Stimulated activated CD4-positive, alpha-beta T cell treated with anti-CD3 and anti-CD28 coated beads, Interleukin-2, amount 100 ng/mL, for 4 hours (primary cell): ENCODE measurements around the gene PRDM8.

ENCODE experiments used
- DNase-seq: peaks from one replicate; pipeline ENCODE4 v3.0.0-alpha.2; 2020; ENCODE audit warnings: low read depth

Gene PRDM8

GRCh38 chr4:80184053-80184824 is 13.1 kb upstream of the PRDM8 start:
- DNase-seq = peak; percentile 91

- no peak for DNase-seq
Measured at GRCh38 chr4:80184825-80185756, 12.2 kb upstream of the PRDM8 start.

- no peak for DNase-seq
Measured at GRCh38 chr4:80185787-80186548, 11.3 kb upstream of the PRDM8 start.

- no peak for DNase-seq
Measured at GRCh38 chr4:80186676-80187075, 10.6 kb upstream of the PRDM8 start.

GRCh38 chr4:80187677-80188076 is 9.6 kb upstream of the PRDM8 start:
- DNase-seq = no peak

GRCh38 chr4:80188457-80188800 is 8.9 kb upstream of the PRDM8 start:
- DNase-seq = no peak

GRCh38 chr4:80188801-80189458 is 8.4 kb upstream of the PRDM8 start:
- DNase-seq = no peak

- DNase-seq = no peak
Measured at GRCh38 chr4:80189581-80189955, 7.7 kb upstream of the PRDM8 start.

- DNase-seq = no peak
Measured at GRCh38 chr4:80189956-80190677, 7.2 kb upstream of the PRDM8 start.

- no peak for DNase-seq
Measured at GRCh38 chr4:80192252-80192866, 4.9 kb upstream of the PRDM8 start.

GRCh38 chr4:80192937-80193336 is 4.4 kb upstream of the PRDM8 start:
- DNase-seq = no peak

GRCh38 chr4:80195441-80196140 is 1.7 kb upstream of the PRDM8 start:
- no peak for DNase-seq

GRCh38 chr4:80196259-80196921 is 913 bp upstream of the PRDM8 start:
- DNase-seq = no peak

- DNase-seq = no peak
Measured at GRCh38 chr4:80197601-80198440, 518 bp downstream of the PRDM8 start.

- DNase-seq = no peak
Measured at GRCh38 chr4:80198441-80198837, 1.1 kb downstream of the PRDM8 start.

GRCh38 chr4:80199004-80199560 is 1.8 kb downstream of the PRDM8 start:
- no peak for DNase-seq

GRCh38 chr4:80199947-80200346 is 2.6 kb downstream of the PRDM8 start:
- DNase-seq = no peak
